Activated T-cell treated with anti-CD3 and anti-CD28 coated beads, Interleukin-2, amount 50 U/mL, for 72 hours (primary cell): Measurements from ENCODE around the gene CENPP. TPM values are rescaled to one million over a fixed set of nuclear protein-coding genes. Genes with fewer than 3 reads are reported as not detected.

Experiments
- ATAC-seq, 2 donors: fragments of 150-1000 bp; cut with Tn5 transposase; replicated peaks in 1 of 2; 2 replicates each; pipeline ENCODE4 v1.10.0; 2021; ENCODE audit warnings: moderate library complexity in 2 of 2, mild to moderate bottlenecking in 1 of 2
- DNase-seq, 2 donors: peaks; one replicate each; pipeline ENCODE4 v3.0.0; 2021 to 2022; ENCODE audit warnings: mixed read lengths in 1 of 2
- H3K27ac Mint-ChIP-seq: one replicate; pipeline ENCODE4 v1.8.0; 2022; ENCODE audit warnings: mild to moderate bottlenecking, moderate library complexity, mixed read lengths
- H3K27me3 Mint-ChIP-seq: one replicate; pipeline ENCODE4 v1.8.0; 2022; ENCODE audit warnings: low read depth, mixed read lengths
- H3K36me3 Mint-ChIP-seq, 2 donors: one replicate each; pipeline ENCODE4 v1.8.0; 2022; ENCODE audit warnings: mixed read lengths in 2 of 2, mild to moderate bottlenecking in 1 of 2; ENCODE audit not compliant: insufficient read depth in 2 of 2
- H3K4me1 Mint-ChIP-seq: one replicate; pipeline ENCODE4 v1.8.0; 2022; ENCODE audit warnings: low read depth, mixed read lengths
- H3K4me3 Mint-ChIP-seq, 2 donors: one replicate each; pipeline ENCODE4 v1.8.0; 2022; ENCODE audit warnings: mild to moderate bottlenecking in 2 of 2, mixed read lengths in 2 of 2, moderate library complexity in 2 of 2
- H3K9me3 Mint-ChIP-seq, 2 donors: one replicate each; pipeline ENCODE4 v1.8.0; 2022; ENCODE audit warnings: mixed read lengths in 2 of 2
- total RNA-seq, 2 donors: library from RNA; stranded (reverse); gene quantifications; one replicate each; pipeline ENCODE4 v1.2.3, GENCODE V29; 2022

The CENPP gene
- total RNA-seq, 2 donors from 2014 or later: 25.2 to 28.2 TPM

DNA sequence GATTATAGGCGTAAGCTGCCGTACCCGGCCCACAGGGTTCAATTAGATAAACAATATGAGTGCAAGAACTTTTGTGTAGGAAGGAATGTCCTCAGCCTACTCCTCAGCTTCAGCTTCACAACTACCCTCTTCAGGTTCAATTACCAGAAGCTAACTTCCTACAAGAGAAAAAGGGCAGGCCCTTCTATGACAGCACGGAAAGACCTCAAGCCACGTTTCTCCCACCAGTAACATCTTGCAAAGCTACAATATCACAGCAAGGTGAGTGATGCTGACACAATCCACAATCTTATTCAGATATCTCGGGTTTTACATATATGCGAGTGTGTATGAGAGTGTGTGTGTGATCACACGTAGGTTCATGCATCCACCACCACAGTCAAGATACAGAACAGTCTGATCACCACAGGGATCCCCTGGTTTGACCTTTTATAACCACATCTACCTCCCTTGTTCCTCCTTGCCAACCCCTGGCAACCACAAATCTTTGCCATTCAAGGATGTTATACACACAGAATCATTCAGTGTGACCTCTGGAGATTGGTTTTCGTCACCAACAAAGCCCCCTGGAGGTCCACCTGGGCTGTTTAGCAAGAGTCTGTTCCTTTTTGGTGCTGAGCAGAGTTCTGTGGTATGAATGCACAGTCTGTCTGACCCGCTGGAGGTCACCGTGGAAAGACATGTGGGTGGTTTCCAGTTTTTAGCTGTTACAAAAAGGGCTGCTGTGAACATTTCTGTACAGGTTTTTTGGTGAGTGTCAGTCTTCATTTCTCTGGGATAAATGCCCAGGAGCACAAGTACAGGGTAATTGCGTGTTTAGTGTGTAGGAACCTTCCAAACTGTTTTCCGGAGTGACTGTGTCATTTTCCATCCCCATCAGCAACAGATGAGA is 305.9 kb downstream of the CENPP start:
- Mint-ChIP-seq H3K4me1 (peaks cover 13% of the 10 kb centered on the region), H3K36me3 (peaks cover 13 to 17% of the 10 kb centered on the region in 2 donors), H3K4me3 (no peak overlapping the region), H3K27ac (peak overlapping the region; percentile 27), H3K9me3 (no peaks in the 10 kb centered on the region), H3K27me3 (no peaks in the 10 kb centered on the region)
- peak; percentile 82 to 85 for ATAC-seq
- peak; percentile 27 to 31 for DNase-seq

GRCh38 chr9:92632641-92633040 is 306.9 kb downstream of the CENPP start:
- H3K27me3 Mint-ChIP-seq: no peaks in the 10 kb centered on the region
- peaks cover 13% of the 10 kb centered on the region for H3K4me1 Mint-ChIP-seq
- H3K9me3 Mint-ChIP-seq: no peaks in the 10 kb centered on the region
- DNase-seq (no peak), ATAC-seq (no peak)
- H3K4me3 Mint-ChIP-seq: no peak overlapping the region
- H3K27ac Mint-ChIP-seq: no peak overlapping the region
- peaks cover 11 to 17% of the 10 kb centered on the region in 2 donors for H3K36me3 Mint-ChIP-seq

- Mint-ChIP-seq H3K4me3 (no peak overlapping the region), H3K4me1 (peaks cover 13% of the 10 kb centered on the region), H3K27me3 (no peaks in the 10 kb centered on the region), H3K9me3 (no peaks in the 10 kb centered on the region), H3K36me3 (peaks cover 8 to 14% of the 10 kb centered on the region in 2 donors), H3K27ac (no peak overlapping the region)
- no peak for DNase-seq
- no peak for ATAC-seq
These were observed 308.0 kb downstream of the CENPP start for GRCh38 chr9:92633614-92634278.

GRCh38 chr9:92634712-92635605 is 309.2 kb downstream of the CENPP start:
- H3K27ac Mint-ChIP-seq: no peak overlapping the region
- H3K4me3 Mint-ChIP-seq: no peak overlapping the region
- H3K36me3 Mint-ChIP-seq: peaks cover 7 to 9% of the 10 kb centered on the region in 2 donors
- H3K9me3 Mint-ChIP-seq: no peaks in the 10 kb centered on the region
- DNase-seq (peak; percentile 72 to 78), ATAC-seq (peak; percentile 56 to 65)
- H3K27me3 Mint-ChIP-seq: no peaks in the 10 kb centered on the region
- peaks cover 13% of the 10 kb centered on the region for H3K4me1 Mint-ChIP-seq

DNA sequence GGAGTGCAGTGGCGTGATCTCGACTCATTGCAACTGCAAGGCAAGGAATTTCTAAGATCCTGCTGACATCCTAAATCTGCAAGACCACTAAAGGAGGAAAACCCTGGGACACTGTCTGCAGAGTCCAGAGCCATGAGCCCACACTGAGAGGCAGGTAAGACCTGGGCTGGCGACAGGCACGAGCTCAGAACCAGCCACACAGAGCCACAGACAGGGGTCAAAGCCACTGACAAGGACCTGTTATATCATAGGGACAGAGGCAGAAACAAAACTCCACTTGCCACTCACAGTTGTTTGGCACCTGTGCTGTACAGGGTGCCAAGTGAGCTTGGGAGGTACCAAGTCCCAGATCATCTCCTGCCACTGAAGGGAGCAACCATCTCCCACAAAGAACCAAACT is 310.0 kb downstream of the CENPP start:
- H3K9me3 Mint-ChIP-seq: no peaks in the 10 kb centered on the region
- peaks cover 3 to 5% of the 10 kb centered on the region in 2 donors for H3K36me3 Mint-ChIP-seq
- ATAC-seq: no peak
- DNase-seq: no peak
- no peak overlapping the region for H3K27ac Mint-ChIP-seq
- H3K4me3 Mint-ChIP-seq: no peak overlapping the region
- H3K27me3 Mint-ChIP-seq: no peaks in the 10 kb centered on the region
- H3K4me1 Mint-ChIP-seq: peaks cover 13% of the 10 kb centered on the region

DNA sequence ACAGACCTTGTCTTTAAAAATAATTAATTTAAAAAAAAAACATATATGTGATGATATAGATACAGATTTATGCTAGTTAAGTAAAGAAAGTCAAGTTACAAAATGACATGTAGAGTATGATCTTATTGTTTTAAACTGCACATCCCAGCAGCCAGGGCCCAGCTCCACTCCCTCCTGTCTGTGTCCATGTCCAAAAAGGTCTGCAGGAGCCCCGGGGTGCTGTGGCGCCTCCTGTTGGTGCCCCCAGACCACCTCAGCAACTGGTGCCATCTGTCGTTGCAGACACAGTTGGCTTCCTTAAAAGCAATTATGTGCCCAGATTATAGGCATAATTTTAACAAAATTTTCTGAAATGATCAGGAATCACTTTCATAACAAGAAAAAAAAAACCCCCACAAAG is 310.9 kb downstream of the CENPP start:
- H3K27me3 Mint-ChIP-seq: no peaks in the 10 kb centered on the region
- ATAC-seq (no peak), DNase-seq (no peak)
- H3K36me3 Mint-ChIP-seq: peaks cover 7% of the 10 kb centered on the region in 2 donors
- H3K4me3 Mint-ChIP-seq: no peak overlapping the region
- H3K27ac Mint-ChIP-seq: no peak overlapping the region
- H3K4me1 Mint-ChIP-seq: peaks cover 10% of the 10 kb centered on the region
- no peaks in the 10 kb centered on the region for H3K9me3 Mint-ChIP-seq

DNA sequence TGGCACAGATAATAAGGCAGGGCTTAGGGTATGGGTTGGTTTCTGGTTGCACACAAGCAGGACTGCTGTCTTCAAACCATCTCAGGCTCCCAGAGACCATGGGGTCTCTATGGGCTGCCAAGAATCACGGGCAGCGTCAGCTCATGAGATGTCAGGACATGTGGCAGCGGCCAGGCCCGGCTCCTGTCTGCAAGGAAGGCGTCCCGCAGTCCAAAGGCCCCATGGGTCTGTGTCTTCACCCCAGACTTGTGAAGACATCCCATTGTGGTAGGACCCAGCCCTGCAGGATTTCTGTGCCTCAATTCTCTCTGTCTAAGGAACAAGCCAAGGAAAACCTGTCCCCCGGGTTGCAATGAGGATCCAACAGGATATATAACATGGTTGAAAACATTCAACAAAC is 311.6 kb downstream of the CENPP start:
- H3K4me3 Mint-ChIP-seq: no peak overlapping the region
- no peaks in the 10 kb centered on the region for H3K9me3 Mint-ChIP-seq
- no peak for DNase-seq
- H3K27ac Mint-ChIP-seq: no peak overlapping the region
- H3K36me3 Mint-ChIP-seq: peaks cover 6 to 7% of the 10 kb centered on the region in 2 donors
- no peak for ATAC-seq
- H3K27me3 Mint-ChIP-seq: no peaks in the 10 kb centered on the region
- peaks cover 4% of the 10 kb centered on the region for H3K4me1 Mint-ChIP-seq

DNA sequence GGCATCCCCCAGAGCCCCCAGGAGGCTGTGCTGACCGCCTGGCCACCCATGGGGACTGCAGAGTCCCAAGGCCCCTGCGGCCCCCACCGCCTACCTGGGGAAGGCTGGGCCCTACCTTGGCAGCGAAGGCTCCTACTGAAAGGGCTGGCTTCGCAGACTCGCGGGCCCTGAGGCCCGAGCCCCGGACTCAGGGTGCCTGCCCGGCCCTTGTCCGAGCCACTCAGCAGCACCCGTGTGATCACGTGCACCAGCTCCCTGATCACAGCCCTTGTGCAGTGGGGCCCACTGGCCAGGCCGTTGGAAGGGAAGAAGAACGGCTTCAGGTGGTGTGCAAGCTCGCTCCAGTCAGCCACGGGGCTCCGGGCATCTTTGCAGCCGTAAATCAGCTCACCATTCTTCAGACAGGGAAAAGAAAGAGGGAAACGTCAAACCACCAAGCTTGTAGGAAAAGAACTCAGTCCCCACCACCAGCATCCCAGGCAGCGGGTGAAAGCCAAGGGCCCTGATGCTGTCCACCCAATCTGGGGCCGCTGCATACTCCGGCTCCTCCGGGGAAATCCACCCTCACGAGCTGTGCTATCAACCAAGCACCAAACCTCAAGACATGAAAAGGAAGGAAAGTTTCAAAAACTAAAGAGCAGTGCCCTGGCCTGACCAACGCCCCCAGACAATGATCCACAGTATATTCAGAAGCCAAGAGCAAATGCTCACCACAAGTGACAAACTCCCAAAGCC is 312.3 kb downstream of the CENPP start:
- Mint-ChIP-seq H3K4me3 (no peak overlapping the region), H3K27me3 (no peaks in the 10 kb centered on the region), H3K27ac (no peak overlapping the region), H3K36me3 (peaks cover 6 to 7% of the 10 kb centered on the region in 2 donors), H3K4me1 (peaks cover 4% of the 10 kb centered on the region), H3K9me3 (no peaks in the 10 kb centered on the region)
- DNase-seq (no peak), ATAC-seq (no peak)

GRCh38 chr9:92638621-92639101 is 312.9 kb downstream of the CENPP start:
- no peak for ATAC-seq
- Mint-ChIP-seq H3K36me3 (peaks cover 6 to 7% of the 10 kb centered on the region in 2 donors), H3K4me3 (no peak overlapping the region), H3K27me3 (no peaks in the 10 kb centered on the region), H3K27ac (no peak overlapping the region), H3K4me1 (peaks cover 4% of the 10 kb centered on the region), H3K9me3 (no peaks in the 10 kb centered on the region)
- DNase-seq: no peak

- peaks cover 6 to 7% of the 10 kb centered on the region in 2 donors for H3K36me3 Mint-ChIP-seq
- no peak overlapping the region for H3K4me3 Mint-ChIP-seq
- H3K9me3 Mint-ChIP-seq: no peaks in the 10 kb centered on the region
- no peaks in the 10 kb centered on the region for H3K27me3 Mint-ChIP-seq
- H3K4me1 Mint-ChIP-seq: peaks cover 4% of the 10 kb centered on the region
- H3K27ac Mint-ChIP-seq: no peak overlapping the region
- DNase-seq: no peak
- ATAC-seq: no peak
These were observed 313.4 kb downstream of the CENPP start for GRCh38 chr9:92639124-92639523.

DNA sequence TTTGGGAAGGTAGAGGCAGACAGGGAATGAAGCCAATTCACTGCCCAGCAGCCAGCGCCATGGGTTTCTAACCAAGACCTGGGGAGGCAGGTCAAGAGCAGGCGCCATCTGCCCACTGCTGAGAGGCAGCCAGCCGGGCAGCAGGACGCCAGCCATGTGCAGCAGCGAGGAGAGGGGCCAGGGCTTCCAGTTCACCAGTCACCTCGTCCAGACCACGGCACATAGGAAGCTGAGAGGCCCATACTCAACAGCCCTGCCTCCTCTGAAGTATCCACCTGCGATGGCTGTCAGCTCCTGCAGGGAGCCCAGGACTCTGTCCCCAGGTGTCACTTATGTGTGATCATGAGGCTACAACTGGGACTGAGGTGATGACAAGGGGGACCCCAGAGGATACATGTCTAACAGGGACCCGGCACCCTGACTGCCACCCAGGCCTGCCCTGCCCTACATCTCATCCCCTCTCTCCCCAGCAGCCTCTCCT is 314.1 kb downstream of the CENPP start:
- H3K36me3 Mint-ChIP-seq: peaks cover 4 to 11% of the 10 kb centered on the region in 2 donors
- no peak overlapping the region for H3K27ac Mint-ChIP-seq
- no peak for ATAC-seq
- no peak for DNase-seq
- H3K4me3 Mint-ChIP-seq: no peak overlapping the region
- H3K4me1 Mint-ChIP-seq: no peaks in the 10 kb centered on the region
- no peaks in the 10 kb centered on the region for H3K9me3 Mint-ChIP-seq
- H3K27me3 Mint-ChIP-seq: no peaks in the 10 kb centered on the region

DNA sequence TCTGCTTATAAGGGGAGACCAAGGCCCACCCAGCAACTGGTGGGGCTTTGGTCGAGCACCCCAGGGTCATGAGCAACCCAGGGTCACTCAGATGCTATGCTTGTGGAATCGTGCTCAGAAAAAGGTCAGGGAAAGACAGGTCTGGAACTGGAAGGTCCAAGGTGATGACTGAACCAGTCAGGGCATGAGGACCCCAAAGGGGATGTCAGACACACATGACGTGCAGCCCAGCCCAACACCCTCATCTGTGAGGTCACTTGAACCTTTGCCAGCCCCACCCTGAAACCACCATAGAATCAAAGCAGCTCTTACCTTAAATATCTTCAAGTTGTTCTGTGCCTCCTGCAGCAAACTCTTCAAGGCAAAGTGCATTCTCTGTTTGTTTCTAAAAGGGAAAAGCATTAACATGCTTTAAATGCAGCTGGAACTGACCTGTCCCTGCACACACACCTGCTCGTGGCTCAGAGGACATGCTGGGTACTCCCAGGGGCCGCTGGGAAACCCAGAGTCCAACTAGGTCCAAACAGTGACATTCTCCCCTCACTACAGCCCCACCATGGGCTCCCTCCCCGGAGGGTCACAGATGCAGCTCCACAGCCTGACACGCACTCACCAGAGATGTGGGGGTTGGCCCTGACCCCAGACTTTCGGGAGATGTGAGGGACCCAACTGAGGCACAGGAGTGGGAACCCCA is 314.8 kb downstream of the CENPP start:
- H3K9me3 Mint-ChIP-seq: no peaks in the 10 kb centered on the region
- no peak for ATAC-seq
- DNase-seq: no peak
- H3K36me3 Mint-ChIP-seq: peaks cover 7 to 18% of the 10 kb centered on the region in 2 donors
- H3K4me3 Mint-ChIP-seq: no peak overlapping the region
- H3K27ac Mint-ChIP-seq: no peak overlapping the region
- H3K27me3 Mint-ChIP-seq: no peaks in the 10 kb centered on the region
- no peaks in the 10 kb centered on the region for H3K4me1 Mint-ChIP-seq
